HCT116 (cell line): Measurements from ENCODE around the gene ALAS1. TPM values are rescaled to one million over a fixed set of nuclear protein-coding genes. Genes with fewer than 3 reads are reported as not detected.

Experiments
- ATAC-seq: fragments of 200-7000 bp; cut with Tn5 transposase; 2 replicates; pipeline ENCODE4 v1.9.1; 2020; ENCODE audit warnings: mild to moderate bottlenecking, moderate library complexity
- BruUV-seq: library from RNA; stranded (reverse); fragments of 400-500 nt; replicated peaks from 2 replicates; lab custom pipeline; 2021; lab: Mats Ljungman, UMichigan
- CTCF ChIA-PET: fragments of 300-600 bp; sonication (Branson Sonifier 250); formaldehyde crosslinking; loops from one replicate; lab custom pipeline; 2021; ENCODE audit warnings: antibody characterized with exemption; lab: Charles Lee
- POLR2A ChIA-PET: fragments of 300-600, 350-600 bp; sonication (Branson Sonifier 250); formaldehyde crosslinking; loops from one replicate; lab custom pipeline; 2021; ENCODE audit warnings: antibody characterized with exemption; lab: Charles Lee
- RAD21 ChIA-PET, 2 experiments: fragments of 300-600 bp; sonication (Branson Sonifier 250); formaldehyde crosslinking; loops; one replicate each; lab custom pipeline; 2023; ENCODE audit warnings: low total read pairs in 2 of 2; ENCODE audit not compliant: uncharacterized antibody in 2 of 2, unreplicated experiment in 2 of 2, low non-redundant PET in 1 of 2; lab: Charles Lee
- DNase-seq: peaks from one replicate; pipeline ENCODE4 v3.0.0-alpha.2; 2010; ENCODE audit warnings: low read depth, low spot score
- H2AFZ ChIP-seq: fragments of 200-600 bp; shearing (Covaris generic), sonication (generic); 2 replicates; pipeline ENCODE4 v1.6.1; 2017; ENCODE audit warnings: low read depth, mixed run types, mixed read lengths, antibody characterized with exemption, low read length; ENCODE audit not compliant: poor library complexity, severe bottlenecking
- H3K27ac ChIP-seq: 2 replicates; pipeline ENCODE4 v1.5.1; 2012; ENCODE audit warnings: low read depth, low read length
- H3K27me3 ChIP-seq: fragments of 200-600 bp; sonication (generic); 2 replicates; pipeline ENCODE4 v1.6.1; 2016; ENCODE audit warnings: mixed run types, low read length, mixed read lengths; ENCODE audit not compliant: insufficient read depth
- H3K36me3 ChIP-seq, 2 experiments: fragments of 200-500 bp in 1 of 2; fragments of 200-600 bp in 1 of 2; sonication (Bioruptor generic) in 1 of 2; sonication (generic) in 1 of 2; 2 replicates each; pipeline versions ENCODE4 v1.5.1 to v1.6.1; 2014 to 2016; ENCODE audit warnings: low read length in 2 of 2, inconsistent platforms in 1 of 2, mixed read lengths in 1 of 2, mixed run types in 1 of 2; ENCODE audit not compliant: insufficient read depth in 2 of 2, control insufficient read depth in 1 of 2
- H3K4me1 ChIP-seq, 2 experiments: fragments of 200-600 bp in 1 of 2; sonication (generic) in 1 of 2; 2 replicates each; pipeline versions ENCODE4 v1.5.1 to v1.6.1; 2012 to 2017; ENCODE audit warnings: low read length in 2 of 2, inconsistent platforms in 1 of 2, mild to moderate bottlenecking in 1 of 2, mixed read lengths in 1 of 2, mixed run types in 1 of 2, moderate library complexity in 1 of 2; ENCODE audit not compliant: insufficient read depth in 2 of 2, control insufficient read depth in 1 of 2
- H3K4me2 ChIP-seq: fragments of 200-600 bp; sonication (generic); 2 replicates; pipeline ENCODE4 v1.6.1; 2017; ENCODE audit warnings: mixed run types, low read length, mixed read lengths
- H3K4me3 ChIP-seq, 2 experiments: fragments of 200-600 bp in 1 of 2; sonication (generic) in 1 of 2; replicated peaks in 1 of 2; 2 replicates each; pipeline ENCODE4 v1.5.1; 2011 to 2016; ENCODE audit warnings: low read length in 2 of 2, control low read depth in 1 of 2, low read depth in 1 of 2, mild to moderate bottlenecking in 1 of 2, mixed read lengths in 1 of 2, mixed run types in 1 of 2
- H3K79me2 ChIP-seq: fragments of 200-600 bp; sonication (generic); 2 replicates; pipeline ENCODE4 v1.6.1; 2017; ENCODE audit warnings: mild to moderate bottlenecking, mixed run types, low read length, moderate library complexity, mixed read lengths; ENCODE audit not compliant: insufficient read depth
- H3K9ac ChIP-seq: fragments of 200-600 bp; sonication (generic); 2 replicates; pipeline ENCODE4 v1.6.1; 2016; ENCODE audit warnings: low read length, mixed read lengths
- H3K9me2 ChIP-seq: fragments of 200-600 bp; sonication (generic), shearing (Covaris generic); 2 replicates; pipeline ENCODE4 v1.6.1; 2017; ENCODE audit warnings: mixed run types, mild to moderate bottlenecking, moderate library complexity; ENCODE audit not compliant: insufficient read depth
- H3K9me3 ChIP-seq, 2 experiments: fragments of 200-500 bp in 1 of 2; fragments of 200-600 bp in 1 of 2; sonication (Bioruptor generic) in 1 of 2; sonication (generic) in 1 of 2; 2 replicates each; pipeline ENCODE4 v1.6.1; 2014 to 2017; ENCODE audit warnings: low read length in 2 of 2, mixed read lengths in 2 of 2, inconsistent platforms in 1 of 2, low read depth in 1 of 2, mild to moderate bottlenecking in 1 of 2, mixed run types in 1 of 2, moderate library complexity in 1 of 2; ENCODE audit not compliant: control insufficient read depth in 1 of 2, insufficient read depth in 1 of 2
- H4K20me1 ChIP-seq: fragments of 200-600 bp; sonication (generic), shearing (Covaris generic); 2 replicates; pipeline ENCODE4 v1.6.1; 2017; ENCODE audit warnings: mixed run types, mild to moderate bottlenecking, moderate library complexity; ENCODE audit not compliant: insufficient read depth
- CBX3 ChIP-seq: IDR thresholded peaks from 2 replicates; pipeline ENCODE4 v1.6.1; 2012; ENCODE audit warnings: low read depth
- CEBPB ChIP-seq: IDR thresholded peaks from 2 replicates; pipeline ENCODE4 v1.6.1; 2012; ENCODE audit warnings: low read depth
- EGR1 ChIP-seq: IDR thresholded peaks from 2 replicates; pipeline ENCODE4 v1.6.1; 2012; ENCODE audit warnings: low read depth
- EZH2phosphoT487 ChIP-seq: fragments of 200-600 bp; IDR thresholded peaks from 2 replicates; pipeline ENCODE4 v1.6.1; 2018; ENCODE audit warnings: antibody characterized with exemption, borderline replicate concordance
- FOSL1 ChIP-seq: IDR thresholded peaks from 2 replicates; pipeline ENCODE4 v1.6.1; 2012; ENCODE audit warnings: low read depth
- POLR2AphosphoS5 ChIP-seq: IDR thresholded peaks from 2 replicates; pipeline ENCODE4 v1.6.1; 2011; ENCODE audit warnings: mild to moderate bottlenecking, low read depth, low read length, moderate library complexity
- RAD21 ChIP-seq: IDR thresholded peaks from 2 replicates; pipeline ENCODE4 v1.6.1; 2012; ENCODE audit warnings: low read depth, mild to moderate bottlenecking
- SIN3A ChIP-seq: IDR thresholded peaks from 2 replicates; pipeline ENCODE4 v1.6.1; 2012; ENCODE audit warnings: low read depth
- TCF7L2 ChIP-seq: IDR thresholded peaks from 2 replicates; pipeline ENCODE4 v1.7.0; 2011; ENCODE audit warnings: borderline replicate concordance, inconsistent platforms; ENCODE audit not compliant: insufficient read depth, insufficient read length; ENCODE audit errors: extremely low read depth
- YY1 ChIP-seq: IDR thresholded peaks from 2 replicates; pipeline ENCODE4 v1.6.1; 2011; ENCODE audit warnings: low read length, low read depth, moderate library complexity, mild to moderate bottlenecking; ENCODE audit not compliant: insufficient replicate concordance; ENCODE audit errors: extremely low read depth
- ZFX ChIP-seq: fragments of 450-650 bp; IDR thresholded peaks from 2 replicates; pipeline ENCODE4 v1.6.1; 2017
- ZNF274 ChIP-seq: fragments of 200-500 bp; sonication (Bioruptor generic); IDR thresholded peaks from 2 replicates; pipeline ENCODE4 v1.6.1; 2014; ENCODE audit warnings: mild to moderate bottlenecking, low read depth, low read length, inconsistent platforms
- intact Hi-C: fragments of 100-400 bp; cut with micrococcal nuclease; formaldehyde crosslinking; loops from 2 replicates; pipeline ENCODE4 v1.10.0; 2022
- total RNA-seq: library from RNA; stranded (reverse); gene quantifications from one replicate; pipeline ENCODE4 v1.2.1, GENCODE V29; 2021; ENCODE audit not compliant: unreplicated experiment

The ALAS1 gene
- total RNA-seq, 1 experiment from 2014 or later, result 74.0 TPM

DNA sequence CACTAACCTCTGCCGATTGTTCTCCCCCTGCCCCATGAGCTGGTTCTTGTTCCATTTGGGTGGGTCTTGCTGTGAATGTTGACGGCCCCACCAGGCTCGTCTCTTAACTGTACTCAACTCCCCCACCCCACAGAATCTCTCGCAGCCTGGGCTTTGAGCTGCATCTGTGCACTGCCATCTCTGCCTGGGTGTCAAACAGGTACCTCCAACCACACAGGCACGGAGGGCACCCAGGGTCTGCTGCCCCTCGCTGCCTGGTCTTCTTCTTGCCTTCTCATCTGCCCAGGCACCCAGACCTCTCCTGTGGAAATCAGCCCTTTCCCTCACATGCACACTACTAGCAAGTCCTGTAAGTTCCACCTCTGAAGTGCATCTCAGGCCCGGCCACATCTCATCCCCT lies 17.4 kb downstream of the ALAS1 start:
- peaks cover 21 to 38% of the 10 kb centered on the region in 2 experiments for H3K4me1 ChIP-seq
- no peak for ATAC-seq

DNA sequence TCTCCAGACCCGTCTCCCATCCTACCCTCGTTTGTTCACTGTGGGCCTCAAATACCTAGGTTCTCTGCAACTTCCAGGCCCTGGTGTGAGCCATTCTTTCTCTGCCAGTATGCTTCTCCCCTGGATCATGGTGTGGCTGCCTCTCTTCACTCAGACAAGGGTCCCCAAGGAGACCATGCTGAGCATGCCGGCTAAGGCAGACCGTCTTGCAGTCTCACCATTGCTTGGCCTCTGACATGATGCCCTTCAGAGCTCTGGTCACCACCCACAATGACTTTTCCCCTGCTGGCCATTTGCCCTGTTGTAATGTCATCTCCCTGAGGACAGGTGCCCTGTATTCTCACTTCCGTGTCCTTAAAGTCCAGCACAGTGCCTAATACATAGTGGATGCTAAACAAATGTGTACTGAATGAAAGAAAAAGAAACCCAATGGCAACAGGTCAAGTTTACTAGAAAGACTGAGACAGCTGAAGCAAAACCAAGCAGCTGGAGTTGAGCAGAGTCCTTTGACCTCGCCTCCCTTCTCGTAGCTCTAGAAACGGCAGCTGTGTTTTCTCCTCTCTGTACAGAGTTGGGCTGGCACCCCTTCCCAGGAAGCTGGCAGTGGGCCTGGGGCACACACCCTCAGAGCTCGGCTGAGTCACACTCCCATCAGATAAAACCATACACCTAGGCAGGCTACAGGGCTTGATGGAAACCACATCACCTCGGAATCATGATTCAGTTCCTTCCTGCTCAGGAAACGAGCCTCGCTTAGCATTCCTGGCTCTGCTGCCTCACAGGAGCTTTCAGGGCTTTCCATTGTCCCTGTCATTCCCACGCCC lies 18.8 kb downstream of the ALAS1 start:
- Histone ChIP-seq H3K4me1 (peaks cover 21 to 42% of the 10 kb centered on the region in 2 experiments), H3K36me3 (peaks cover 16 to 23% of the 10 kb centered on the region in 2 experiments), H3K9me3 (no peaks in the 10 kb centered on the region), H3K9ac (peak overlapping the region; percentile 39), H3K79me2 (no peaks in the 10 kb centered on the region), H4K20me1 (no peaks in the 10 kb centered on the region), H3K27me3 (no peaks in the 10 kb centered on the region), H3K27ac (peak overlapping the region; percentile 68), H2AFZ (peak overlapping the region; percentile 29), H3K9me2 (no peaks in the 10 kb centered on the region), H3K4me3 (peak overlapping the region in 1 of 2 experiments; percentile 30; a peak in 2 of 4 replicates), H3K4me2 (peak overlapping the region; percentile 69)
- RAD21 ChIA-PET, result interaction anchor here in 1 of 2 experiments (0.6 kb wide), 2 partner anchors 21 to 209 kb away, joined by 3 read pairs; no protein-coding TSS in a partner anchor
- no peak for TF ChIP-seq YY1
- TF ChIP-seq ZFX, result no peak
- TF ChIP-seq FOSL1, result no peak
- no peak for TF ChIP-seq ZNF274
- no peak for TF ChIP-seq SIN3A
- TF ChIP-seq EGR1, result no peak
- peak; percentile 72 for TF ChIP-seq POLR2AphosphoS5
- no peak for TF ChIP-seq CBX3
- no peak for TF ChIP-seq EZH2phosphoT487
- no peak for TF ChIP-seq CEBPB
- TF ChIP-seq RAD21, result no peak
- peak; percentile 43 for TF ChIP-seq TCF7L2
- intact Hi-C loops, result loop anchor here (5.0 kb wide), 1 partner anchor 64 kb away; the partner anchor contains the start of gene POC1A
- ATAC-seq (peak; percentile 80), DNase-seq (peak; percentile 84)
- POLR2A ChIA-PET, result interaction anchor here (0.7 to 1.6 kb wide), 6 partner anchors 12 to 224 kb away, joined by 3 to 7 read pairs (median 4); partner anchors contain the start of genes ALAS1 and POC1A
- no TSS peak for BruUV-seq
- CTCF ChIA-PET, result interaction anchor here (1.2 to 5.4 kb wide), 7 partner anchors 10 to 216 kb away, joined by 3 to 55 read pairs (median 5); no protein-coding TSS in a partner anchor

More for the DNA sequence above, 17.4 kb downstream of the ALAS1 start:
- Histone ChIP-seq H3K36me3 (peaks cover 30 to 36% of the 10 kb centered on the region in 2 experiments), H4K20me1 (no peaks in the 10 kb centered on the region), H2AFZ (no peak overlapping the region), H3K9ac (no peak overlapping the region), H3K9me2 (no peaks in the 10 kb centered on the region), H3K9me3 (no peaks in the 10 kb centered on the region), H3K4me2 (no peak overlapping the region), H3K4me3 (no peak overlapping the region), H3K79me2 (no peaks in the 10 kb centered on the region), H3K27ac (no peak overlapping the region), H3K27me3 (no peaks in the 10 kb centered on the region)
- ChIA-PET RAD21 (no interaction called here), POLR2A (no interaction called here), CTCF (no interaction called here)
- DNase-seq, result no peak
- no TSS peak for BruUV-seq
- intact Hi-C loops, result loop anchor here (5.0 kb wide), 1 partner anchor 63 kb away; the partner anchor contains the start of gene POC1A
- TF ChIP-seq YY1 (no peak), FOSL1 (no peak)
